ENCODE results near the gene DENND6A. TPM values are rescaled to one million over a fixed set of nuclear protein-coding genes. Genes with fewer than 3 reads are reported as not detected.
"Not testable (repeated sequence)": the region's sequence is repeated elsewhere in the genome, so short reads cannot be mapped to it uniquely, and the experiment has no call there.

Gene DENND6A
- total RNA-seq, 4 donors from 2014 or later: 17.4 to 26.9 (median 18.8) TPM

DNA sequence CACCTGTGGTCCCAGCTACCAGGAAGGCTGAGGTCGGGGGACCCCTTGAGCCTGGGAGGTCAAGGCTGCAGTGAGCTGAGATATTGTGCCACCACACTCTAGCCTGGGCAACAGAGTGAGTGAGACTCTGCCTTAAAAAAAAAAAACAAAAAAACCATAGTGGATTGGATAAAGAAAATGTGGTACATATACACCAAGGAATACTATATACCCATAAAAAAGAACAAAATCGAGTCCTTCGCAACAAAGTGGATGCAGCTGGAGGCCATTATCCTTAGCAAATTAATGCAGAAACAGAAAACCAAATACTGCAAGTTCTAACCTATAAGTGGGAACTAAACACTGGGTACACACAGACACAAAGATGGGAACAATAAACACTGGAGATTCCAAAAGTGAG lies 75.1 kb downstream of the DENND6A start:
- H3K9me3 ChIP-seq: no peaks in the 10 kb centered on the region
- H3K27me3 ChIP-seq: no peaks in the 10 kb centered on the region
- no peak overlapping the region for H3K4me3 ChIP-seq
- WGBS: 95% methylated on average over 3 of the region's 3 CpGs
- peaks cover 6% of the 10 kb centered on the region for H3K36me3 ChIP-seq
- H3K4me1 ChIP-seq: no peaks in the 10 kb centered on the region
- H3K27ac ChIP-seq: no peak overlapping the region
- TF ChIP-seq, protein P1, sequence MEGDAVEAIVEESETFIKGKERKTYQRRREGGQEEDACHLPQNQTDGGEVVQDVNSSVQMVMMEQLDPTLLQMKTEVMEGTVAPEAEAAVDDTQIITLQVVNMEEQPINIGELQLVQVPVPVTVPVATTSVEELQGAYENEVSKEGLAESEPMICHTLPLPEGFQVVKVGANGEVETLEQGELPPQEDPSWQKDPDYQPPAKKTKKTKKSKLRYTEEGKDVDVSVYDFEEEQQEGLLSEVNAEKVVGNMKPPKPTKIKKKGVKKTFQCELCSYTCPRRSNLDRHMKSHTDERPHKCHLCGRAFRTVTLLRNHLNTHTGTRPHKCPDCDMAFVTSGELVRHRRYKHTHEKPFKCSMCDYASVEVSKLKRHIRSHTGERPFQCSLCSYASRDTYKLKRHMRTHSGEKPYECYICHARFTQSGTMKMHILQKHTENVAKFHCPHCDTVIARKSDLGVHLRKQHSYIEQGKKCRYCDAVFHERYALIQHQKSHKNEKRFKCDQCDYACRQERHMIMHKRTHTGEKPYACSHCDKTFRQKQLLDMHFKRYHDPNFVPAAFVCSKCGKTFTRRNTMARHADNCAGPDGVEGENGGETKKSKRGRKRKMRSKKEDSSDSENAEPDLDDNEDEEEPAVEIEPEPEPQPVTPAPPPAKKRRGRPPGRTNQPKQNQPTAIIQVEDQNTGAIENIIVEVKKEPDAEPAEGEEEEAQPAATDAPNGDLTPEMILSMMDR (IDR thresholded peaks at IDR 0.05): no peak
- no peak for TF ChIP-seq EP300 (IDR thresholded peaks at IDR 0.05)
- TF ChIP-seq POLR2AphosphoS5 (IDR thresholded peaks at IDR 0.05): no peak
- TF ChIP-seq POLR2A (IDR thresholded peaks at IDR 0.05): no peak
- DNase-seq (ENCODE audit: low spot score in 2 of 2): no peak

DNA sequence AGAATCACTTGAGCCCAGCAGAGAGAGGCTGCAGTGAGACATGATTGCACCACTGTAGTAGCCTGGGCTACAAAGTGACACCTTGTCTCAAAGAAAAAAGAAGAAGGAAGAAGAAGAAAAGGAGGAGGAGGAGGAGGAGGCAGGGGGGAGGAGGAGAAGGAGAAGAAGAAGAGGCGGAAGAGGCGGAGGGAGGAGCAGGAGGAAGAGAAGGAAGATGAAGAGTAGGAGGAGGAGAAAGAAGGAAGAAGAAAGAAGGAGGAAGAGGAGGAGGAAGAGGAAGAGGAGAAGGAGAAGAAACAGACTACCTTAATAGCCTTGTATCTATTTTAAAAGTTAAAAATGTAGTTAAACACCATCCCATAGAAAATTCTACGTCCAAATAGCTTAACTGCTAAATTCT lies 76.6 kb downstream of the DENND6A start:
- Histone ChIP-seq H3K27me3 (no peaks in the 10 kb centered on the region), H3K9me3 (no peaks in the 10 kb centered on the region), H3K27ac (no peak overlapping the region), H3K4me3 (no peak overlapping the region), H3K36me3 (peaks cover 3% of the 10 kb centered on the region), H3K4me1 (no peaks in the 10 kb centered on the region)
- DNase-seq (ENCODE audit: low spot score in 2 of 2): no peak
- 54% methylated on average over 3 of the region's 3 CpGs for WGBS
- TF ChIP-seq POLR2AphosphoS5 (IDR thresholded peaks at IDR 0.05): no peak
- TF ChIP-seq POLR2A (IDR thresholded peaks at IDR 0.05): no peak
- TF ChIP-seq, protein P1 (IDR thresholded peaks at IDR 0.05): no peak
- TF ChIP-seq EP300 (IDR thresholded peaks at IDR 0.05): no peak

GRCh38 chr3:57611870-57612269 lies 81.0 kb downstream of the DENND6A start:
- not testable (repeated sequence) for H3K9me3 ChIP-seq; H3K4me3 ChIP-seq; H3K36me3 ChIP-seq; DNase-seq (ENCODE audit: low spot score in 2 of 2); H3K27ac ChIP-seq; H3K27me3 ChIP-seq; H3K4me1 ChIP-seq
- WGBS: 97% methylated on average over 5 of the region's 5 CpGs

DNA sequence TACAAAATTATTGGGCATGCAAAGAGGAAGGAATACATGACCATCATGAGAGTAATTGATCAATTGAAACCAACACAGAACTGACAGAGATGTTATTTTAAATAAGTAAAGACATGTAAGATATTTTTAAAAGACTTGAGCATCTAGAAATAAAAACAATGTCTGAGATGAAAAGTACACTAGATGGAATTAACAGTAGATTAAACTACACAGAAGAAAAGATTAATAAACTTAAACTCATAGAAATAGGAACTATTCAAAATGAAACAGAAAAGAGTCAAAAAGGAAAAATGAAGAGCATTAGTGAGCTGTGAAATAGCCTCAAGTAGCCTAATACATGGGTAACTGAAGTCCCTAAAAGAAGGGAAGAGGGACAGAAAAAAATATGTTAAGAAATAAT lies 87.2 kb downstream of the DENND6A start:
- Histone ChIP-seq H3K36me3 (no peaks in the 10 kb centered on the region), H3K9me3 (no peaks in the 10 kb centered on the region), H3K4me1 (no peaks in the 10 kb centered on the region), H3K4me3 (no peak overlapping the region), H3K27ac (no peak overlapping the region), H3K27me3 (no peaks in the 10 kb centered on the region)
- no peak for DNase-seq (ENCODE audit: low spot score in 2 of 2)
- TF ChIP-seq, protein P1 (IDR thresholded peaks at IDR 0.05): no peak
- TF ChIP-seq EP300 (IDR thresholded peaks at IDR 0.05) (no peak), POLR2A (IDR thresholded peaks at IDR 0.05) (no peak)

- 94% methylated on average over 2 of the region's 2 CpGs for whole genome bisulfite sequencing
- Histone ChIP-seq H3K36me3 (no peaks in the 10 kb centered on the region), H3K27me3 (no peaks in the 10 kb centered on the region), H3K9me3 (no peaks in the 10 kb centered on the region), H3K4me3 (no peak overlapping the region), H3K4me1 (no peaks in the 10 kb centered on the region), H3K27ac (no peak overlapping the region)
- TF ChIP-seq, protein P1 (IDR thresholded peaks at IDR 0.05): no peak
- TF ChIP-seq EP300 (IDR thresholded peaks at IDR 0.05): no peak
- no peak for TF ChIP-seq POLR2AphosphoS5 (IDR thresholded peaks at IDR 0.05)
- TF ChIP-seq POLR2A (IDR thresholded peaks at IDR 0.05): no peak
- DNase-seq (ENCODE audit: low spot score in 2 of 2): no peak
These were observed 87.9 kb downstream of the DENND6A start for GRCh38 chr3:57604971-57605370.

GRCh38 chr3:57600195-57600594 lies 92.7 kb downstream of the DENND6A start:
- WGBS: 93% methylated on average over 2 of the region's 2 CpGs
- Histone ChIP-seq H3K4me1 (peaks cover 26% of the 10 kb centered on the region), H3K27ac (no peak overlapping the region), H3K4me3 (no peak overlapping the region), H3K36me3 (no peaks in the 10 kb centered on the region), H3K9me3 (no peaks in the 10 kb centered on the region), H3K27me3 (no peaks in the 10 kb centered on the region)
- DNase-seq (ENCODE audit: low spot score in 2 of 2): no peak
- TF ChIP-seq, protein P1 (IDR thresholded peaks at IDR 0.05): no peak
- TF ChIP-seq EP300 (IDR thresholded peaks at IDR 0.05) (no peak), POLR2AphosphoS5 (IDR thresholded peaks at IDR 0.05) (no peak), POLR2A (IDR thresholded peaks at IDR 0.05) (no peak)
